ENCODE measurements around the gene NDUFA3. TPM values are rescaled to one million over a fixed set of nuclear protein-coding genes. Genes with fewer than 3 reads are reported as not detected.

Gene NDUFA3
- total RNA-seq, result 10.4 and 11.3 TPM in 2 replicates

GRCh38 chr19:54102421-54103169 lies at the start of gene NDUFA3:
Gene NDUFA3 (plus strand): TSS chr19:54102855. CDS start chr19:54102879, 24 bp downstream.
- DNase-seq (ENCODE audit: low read depth), result peak; percentile 98
- TF ChIP-seq CTCF (IDR thresholded peaks at IDR 0.05; ENCODE audit: insufficient read depth, low read depth, low read length), result no peak
- H3K4me3 ChIP-seq (ENCODE audit: low read depth, low read length), result peak within 1 kb of the TSS; percentile 99

- DNase-seq (ENCODE audit: low read depth), result no peak
- TF ChIP-seq CTCF (IDR thresholded peaks at IDR 0.05; ENCODE audit: insufficient read depth, low read depth, low read length), result no peak
These were observed 40.0 kb upstream of the NDUFA3 start for GRCh38 chr19:54062643-54063042.

GRCh38 chr19:54063350-54064116 lies 39.1 kb upstream of the NDUFA3 start, which contains the start of gene VSTM1:
Gene VSTM1 (minus strand): TSS chr19:54063897. CDS start chr19:54063777, 120 bp downstream.
- DNase-seq (ENCODE audit: low read depth), result no peak
- TF ChIP-seq CTCF (IDR thresholded peaks at IDR 0.05; ENCODE audit: insufficient read depth, low read depth, low read length), result no peak
- no peak within 1 kb of the TSS for H3K4me3 ChIP-seq (ENCODE audit: low read depth, low read length)

More at GRCh38 chr19:54062643-54063042, 40.0 kb upstream of the NDUFA3 start:
- H3K4me3 ChIP-seq (ENCODE audit: low read depth, low read length), result no peak overlapping the region

GRCh38 chr19:54069470-54069869 lies 33.2 kb upstream of the NDUFA3 start:
- TF ChIP-seq CTCF (IDR thresholded peaks at IDR 0.05; ENCODE audit: insufficient read depth, low read depth, low read length), result no peak
- no peak overlapping the region for H3K4me3 ChIP-seq (ENCODE audit: low read depth, low read length)
- DNase-seq (ENCODE audit: low read depth), result no peak

GRCh38 chr19:54073829-54074228 lies 28.8 kb upstream of the NDUFA3 start:
- no peak for TF ChIP-seq CTCF (IDR thresholded peaks at IDR 0.05; ENCODE audit: insufficient read depth, low read depth, low read length)

GRCh38 chr19:54074851-54075250 lies 27.8 kb upstream of the NDUFA3 start:
- TF ChIP-seq CTCF (IDR thresholded peaks at IDR 0.05; ENCODE audit: insufficient read depth, low read depth, low read length), result no peak
- DNase-seq (ENCODE audit: low read depth), result no peak
- H3K4me3 ChIP-seq (ENCODE audit: low read depth, low read length), result no peak overlapping the region

More at GRCh38 chr19:54073829-54074228, 28.8 kb upstream of the NDUFA3 start:
- no peak overlapping the region for H3K4me3 ChIP-seq (ENCODE audit: low read depth, low read length)
- DNase-seq (ENCODE audit: low read depth), result no peak
